GM18508 (cell line): ENCODE measurements around the gene SCGB1D4.

Experiments used
- ATAC-seq: cut with Tn5 transposase; IDR thresholded peaks from one replicate; pipeline ENCODE4 v1.9.1; 2021; ENCODE audit warnings: moderate number of reproducible peaks; ENCODE audit not compliant: insufficient read depth, unreplicated experiment

Gene SCGB1D4

DNA sequence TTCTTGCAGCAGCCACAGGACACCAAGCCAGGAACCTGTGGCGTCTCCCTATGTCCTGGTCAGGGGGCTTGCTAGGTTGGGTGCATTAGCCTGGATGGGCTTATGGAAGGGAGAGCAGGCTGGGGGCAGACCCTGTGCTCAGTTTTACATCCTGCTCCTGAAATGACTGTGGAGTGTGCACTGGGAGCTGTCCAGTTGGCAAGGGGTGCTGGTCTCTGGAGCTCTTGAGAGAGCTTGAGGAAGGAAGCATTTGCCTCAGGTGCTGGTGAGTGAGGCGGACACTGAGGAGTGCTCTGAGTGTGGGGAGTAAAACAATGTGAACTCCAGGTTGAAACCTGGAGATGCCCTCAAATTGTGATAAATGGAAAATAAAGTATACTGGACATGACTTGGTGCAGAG is 3.4 kb downstream of the SCGB1D4 start:
- no peak for ATAC-seq

DNA sequence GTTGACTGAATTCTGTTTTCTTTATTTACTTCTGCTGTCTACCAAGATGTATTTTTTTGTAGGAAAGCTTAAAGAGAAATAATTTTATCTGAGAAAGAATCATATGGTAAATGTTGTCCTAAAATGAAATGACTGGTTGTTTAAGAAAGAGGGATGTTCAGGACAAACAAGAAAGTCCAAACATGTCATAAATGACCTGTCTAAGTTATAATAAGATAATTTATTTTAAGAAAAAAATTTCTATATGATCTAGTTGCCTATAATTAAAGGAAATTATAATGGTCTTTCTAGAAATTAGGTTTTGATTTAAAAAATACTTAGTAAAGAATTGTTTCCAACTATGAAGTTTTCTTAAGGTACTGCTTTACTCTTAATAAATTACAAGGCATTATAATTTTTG is 18.4 kb downstream of the SCGB1D4 start:
- no peak for ATAC-seq

DNA sequence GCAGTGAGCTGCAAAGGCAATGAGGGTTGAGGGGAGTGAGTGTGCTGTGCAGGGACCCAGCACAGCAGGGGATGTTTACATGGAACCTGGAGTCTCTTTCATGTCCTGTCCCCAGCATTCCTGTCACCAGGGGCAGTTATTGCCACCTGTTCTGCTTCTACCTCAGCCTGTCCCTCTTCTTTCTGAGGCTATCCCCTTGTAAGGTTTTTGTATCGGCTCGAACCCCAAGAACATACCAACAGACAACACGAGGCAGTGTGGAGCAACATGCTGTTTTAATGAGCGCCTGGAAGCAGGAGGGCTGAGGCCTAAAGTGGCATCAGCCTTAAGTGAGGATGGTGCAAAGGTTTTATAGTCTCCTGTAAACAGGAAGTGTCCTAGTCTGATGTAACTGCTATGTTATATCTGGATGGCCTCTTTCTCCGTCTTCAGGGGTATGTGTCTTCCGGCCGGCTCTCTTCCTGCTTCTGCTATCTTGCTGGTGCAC is 25.0 kb downstream of the SCGB1D4 start:
- no peak for ATAC-seq

DNA sequence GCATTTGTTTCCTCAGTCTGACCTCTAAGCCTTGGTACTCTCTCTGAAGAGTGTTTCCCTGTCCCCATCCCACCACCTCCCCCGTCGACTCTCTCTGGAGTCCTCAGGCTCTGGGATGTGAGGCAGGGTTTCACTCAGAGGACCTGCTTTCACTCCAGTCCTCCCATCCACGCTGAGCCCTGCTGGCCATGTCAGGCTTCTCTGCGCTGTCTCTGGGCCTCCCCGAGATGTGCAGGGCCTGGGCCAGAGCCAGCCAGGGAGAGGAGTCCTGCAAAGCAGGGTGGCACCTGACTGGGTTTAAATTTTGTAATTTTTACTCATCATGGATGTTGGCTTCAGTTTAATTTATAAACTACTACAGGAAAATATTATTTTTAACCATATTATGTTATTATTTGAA is 25.6 kb downstream of the SCGB1D4 start:
- ATAC-seq = no peak

DNA sequence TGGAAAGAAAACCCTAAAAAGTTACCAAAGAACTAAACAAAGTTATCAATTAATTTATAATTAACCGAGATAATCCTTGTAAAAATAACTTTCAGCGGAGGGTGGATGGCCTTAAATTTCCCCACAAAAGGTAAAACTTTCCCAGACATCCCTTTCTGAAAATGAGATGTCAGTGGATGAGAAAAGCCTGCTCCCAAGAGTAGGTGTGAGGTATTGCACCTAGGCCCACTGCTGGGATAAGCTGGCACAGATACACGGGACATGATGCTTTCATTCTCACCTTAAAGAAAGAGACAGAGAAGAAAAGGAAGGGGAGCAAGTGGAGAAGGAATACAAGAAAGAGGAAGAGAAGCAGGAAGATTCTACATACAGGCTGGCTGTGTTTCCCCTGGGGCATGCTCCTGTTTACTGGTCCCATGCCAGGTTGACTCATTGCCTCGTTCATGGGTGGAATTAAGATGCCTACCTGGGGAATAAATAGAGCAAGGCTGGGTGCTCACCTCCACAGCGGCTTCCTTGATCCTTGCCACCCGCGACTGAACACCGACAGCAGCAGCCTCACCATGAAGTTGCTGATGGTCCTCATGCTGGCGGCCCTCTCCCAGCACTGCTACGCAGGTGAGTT is 29.1 kb downstream of the SCGB1D4 start, which contains the start of gene SCGB2A2:
TSS of gene SCGB2A2 (plus strand) at position 505 of the 625 bp plus-strand sequence. CDS start at position 564, 59 bp downstream.
- no peak for ATAC-seq

DNA sequence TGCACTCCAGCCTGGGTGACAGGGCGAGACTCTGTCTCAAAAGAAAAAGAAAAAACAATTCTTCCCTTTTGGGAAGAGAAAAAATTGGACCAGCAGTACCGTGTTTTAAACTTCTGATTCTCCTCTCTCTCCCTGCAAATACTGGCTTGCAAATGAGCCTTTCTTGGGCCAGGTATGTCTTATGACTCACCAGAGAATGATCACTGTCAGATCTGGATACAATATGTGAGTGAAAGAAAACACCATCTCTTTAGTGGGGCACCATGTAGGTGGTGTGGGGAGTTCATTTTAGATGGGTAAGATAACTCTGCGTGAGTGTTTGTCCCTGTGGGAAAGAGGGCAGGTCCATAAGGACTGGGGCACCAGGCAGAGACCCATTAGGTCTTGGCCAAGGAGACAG is 31.3 kb downstream of the SCGB1D4 start:
- no peak for ATAC-seq

DNA sequence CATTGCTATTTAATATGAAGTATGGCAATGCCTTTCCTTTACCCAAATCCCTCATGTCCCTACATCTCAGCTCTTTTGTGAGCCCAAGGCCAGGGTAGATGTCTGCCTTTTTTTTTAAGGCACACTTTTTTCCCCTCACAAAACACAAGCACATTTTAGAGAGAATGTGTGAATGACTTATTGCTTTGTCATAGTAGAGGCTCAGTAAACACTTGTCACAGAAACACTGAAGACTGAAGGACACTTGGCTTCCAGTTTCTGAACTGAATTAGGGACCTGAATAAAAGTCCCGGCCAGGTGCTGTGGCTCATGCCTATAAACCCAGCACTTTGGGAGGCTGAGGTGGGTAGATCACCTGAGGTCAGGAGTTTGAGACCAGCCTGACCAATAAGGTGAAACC is 31.8 kb downstream of the SCGB1D4 start:
- ATAC-seq = no peak

DNA sequence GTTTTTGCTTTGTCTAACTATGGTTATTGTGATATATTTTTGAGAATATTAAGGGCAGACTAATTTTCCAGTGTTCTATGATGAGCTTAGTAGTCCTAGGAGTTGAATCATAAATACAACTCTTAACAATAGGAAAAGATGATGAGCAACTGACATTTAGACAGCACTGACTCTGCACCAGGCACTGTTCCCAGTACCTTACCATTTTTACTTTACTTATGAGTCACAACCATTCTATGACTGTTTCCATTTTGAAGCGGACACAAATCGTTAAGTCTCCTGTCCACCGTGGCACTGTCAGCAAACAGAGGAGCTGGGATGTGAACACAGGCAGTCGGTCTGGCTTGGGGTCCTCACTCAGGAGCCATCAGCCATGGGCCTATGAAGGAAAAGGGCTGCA is 32.3 kb downstream of the SCGB1D4 start:
- ATAC-seq = no peak

DNA sequence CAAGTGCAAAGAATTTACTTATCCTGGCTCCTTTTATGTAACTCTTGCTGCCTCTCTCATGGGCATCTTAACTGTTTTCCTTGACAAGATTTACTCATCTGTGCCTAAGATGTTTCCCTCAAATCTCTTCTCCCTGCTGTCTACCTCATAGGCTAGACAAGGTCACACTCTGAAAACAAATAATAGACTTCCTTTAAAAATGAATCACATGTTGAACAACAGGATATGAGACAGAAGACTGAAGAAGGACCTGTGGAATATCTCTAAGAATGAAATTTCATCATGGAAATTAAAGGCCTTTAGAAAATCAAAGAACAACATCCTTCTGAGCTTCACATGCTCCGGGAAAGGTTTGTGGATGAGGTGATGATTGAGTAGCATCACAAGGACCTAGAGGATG is 34.9 kb downstream of the SCGB1D4 start:
- no peak for ATAC-seq

DNA sequence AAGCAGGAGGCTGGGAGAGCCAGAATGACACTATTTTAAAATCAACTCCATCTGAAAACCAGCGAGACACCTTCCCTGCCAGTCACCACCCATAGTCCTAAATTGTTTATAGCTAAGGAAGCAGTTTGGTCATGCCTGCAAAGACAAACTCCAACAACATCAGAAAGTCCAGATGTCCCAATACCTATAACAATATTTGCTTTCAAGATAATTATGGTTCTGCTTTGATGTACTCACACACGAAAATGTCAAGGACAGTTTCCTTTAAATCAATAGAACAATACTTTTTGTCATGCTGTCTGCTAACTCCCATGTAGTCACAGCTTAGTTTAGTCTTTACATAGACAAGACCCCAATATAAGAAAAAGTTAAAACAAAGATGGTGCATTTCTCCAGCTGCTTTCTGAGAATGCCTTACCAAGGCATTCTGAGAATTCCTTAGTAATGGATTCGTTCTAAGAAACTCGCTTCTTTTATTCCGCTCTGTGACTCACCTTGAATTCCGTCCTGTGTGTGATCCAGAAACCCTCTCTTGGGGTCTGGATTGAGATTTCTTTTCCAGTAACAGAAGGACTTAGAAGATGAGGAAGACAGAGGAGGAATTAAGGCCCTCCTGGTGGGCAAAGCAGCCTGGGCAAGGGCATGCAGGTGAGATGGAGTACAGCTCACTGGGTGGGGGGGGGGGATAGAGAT is 38.5 kb downstream of the SCGB1D4 start:
- ATAC-seq = no peak

DNA sequence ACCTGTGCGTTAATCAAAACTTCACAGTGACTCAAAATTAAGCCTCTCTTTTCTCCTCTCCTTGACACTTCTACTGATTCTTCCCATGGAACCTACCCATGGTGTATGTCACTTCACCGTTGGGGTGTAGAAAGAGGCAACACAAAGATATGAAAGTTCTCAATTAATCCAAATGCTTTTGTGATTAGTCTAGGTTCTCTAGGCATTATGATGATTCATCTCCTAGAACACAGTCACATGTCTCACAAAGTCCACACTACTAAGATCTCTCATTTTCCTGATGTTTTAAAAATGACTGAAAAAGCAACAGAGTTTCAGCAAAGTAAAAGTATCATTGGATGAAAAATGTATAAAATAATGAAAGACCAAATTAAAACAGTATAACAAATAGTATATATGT is 42.6 kb downstream of the SCGB1D4 start:
- no peak for ATAC-seq

DNA sequence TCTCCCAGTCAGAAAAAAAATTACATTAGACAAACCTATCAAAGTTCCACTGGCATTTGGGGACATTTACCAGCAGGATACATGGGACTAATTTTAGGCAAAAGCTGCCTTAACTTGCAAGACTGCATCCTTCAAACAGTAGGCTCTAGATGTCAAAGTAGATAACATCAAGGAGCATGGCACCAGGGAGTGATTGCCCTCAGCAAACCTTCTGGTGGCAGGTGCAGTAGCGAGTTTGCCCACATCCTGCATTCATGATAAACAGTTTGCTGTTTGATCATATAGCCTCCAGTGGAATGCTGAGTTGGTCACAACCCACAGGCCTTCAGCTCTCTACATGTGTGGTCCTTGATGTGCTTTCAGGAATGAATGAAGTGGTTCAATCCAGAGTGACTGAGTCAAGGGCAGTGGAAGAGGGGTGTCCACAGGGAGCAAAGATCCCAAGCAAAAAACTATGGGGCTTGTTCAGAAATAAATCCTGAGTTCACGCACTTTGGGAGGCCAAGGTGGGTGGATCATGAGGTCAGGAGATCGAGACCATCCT is 44.8 kb downstream of the SCGB1D4 start:
- no peak for ATAC-seq

DNA sequence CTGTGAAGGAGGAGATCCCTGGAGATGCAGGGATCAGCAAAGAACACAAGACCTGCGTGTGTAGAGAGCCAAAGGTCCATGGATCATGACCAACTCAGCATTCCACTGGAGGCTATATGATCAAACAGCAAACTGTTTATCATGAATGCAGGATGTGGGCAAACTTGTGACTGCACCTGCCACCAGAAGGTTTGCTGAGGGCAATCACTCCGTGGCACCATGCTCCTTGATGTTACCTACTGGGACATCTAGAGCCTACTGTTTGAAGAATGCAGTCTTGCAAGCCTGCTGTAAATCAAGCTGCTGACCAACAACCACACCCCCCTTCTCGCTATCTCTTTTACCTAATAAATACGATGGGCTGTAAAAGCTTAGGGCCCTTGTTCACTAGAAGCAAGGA is 47.2 kb downstream of the SCGB1D4 start:
- ATAC-seq = no peak
